ENCODE data around the gene TRAPPC3.

TRAPPC3 gene

GRCh38 chr1:36154335-36154734, 5.0 kb upstream of the TRAPPC3 start:
- no peak for DNase-seq (ENCODE audit: low read depth in 2 of 2)

GRCh38 chr1:36153476-36153875, 4.2 kb upstream of the TRAPPC3 start:
- no peak for DNase-seq (ENCODE audit: low read depth in 2 of 2)

GRCh38 chr1:36151845-36152203, 2.5 kb upstream of the TRAPPC3 start:
- peak; percentile 35 to 38 for DNase-seq (ENCODE audit: low read depth in 2 of 2)

GRCh38 chr1:36151134-36151844, 2.0 kb upstream of the TRAPPC3 start:
- DNase-seq (ENCODE audit: low read depth in 2 of 2), result no peak

- peak; percentile 41 to 64 for DNase-seq (ENCODE audit: low read depth in 2 of 2)
These were observed 1.2 kb upstream of the TRAPPC3 start for GRCh38 chr1:36150296-36151133.

- DNase-seq (ENCODE audit: low read depth in 2 of 2), result no peak
These were observed 648 bp upstream of the TRAPPC3 start for GRCh38 chr1:36149973-36150295.

GRCh38 chr1:36148821-36149236, 457 bp downstream of the TRAPPC3 start:
- no peak for DNase-seq (ENCODE audit: low read depth in 2 of 2)

- no peak for DNase-seq (ENCODE audit: low read depth in 2 of 2)
These were observed 4.9 kb downstream of the TRAPPC3 start for GRCh38 chr1:36144413-36144812.

- DNase-seq (ENCODE audit: low read depth in 2 of 2), result no peak
These were observed 5.9 kb downstream of the TRAPPC3 start for GRCh38 chr1:36143424-36143823.

GRCh38 chr1:36142121-36142520, 7.2 kb downstream of the TRAPPC3 start:
- no peak for DNase-seq (ENCODE audit: low read depth in 2 of 2)

GRCh38 chr1:36139521-36139920, 9.8 kb downstream of the TRAPPC3 start:
- no peak for DNase-seq (ENCODE audit: low read depth in 2 of 2)

GRCh38 chr1:36137776-36138175, 11.5 kb downstream of the TRAPPC3 start:
- DNase-seq (ENCODE audit: low read depth in 2 of 2), result no peak

GRCh38 chr1:36137226-36137625, 12.1 kb downstream of the TRAPPC3 start:
- no peak for DNase-seq (ENCODE audit: low read depth in 2 of 2)

GRCh38 chr1:36136535-36136934, 12.8 kb downstream of the TRAPPC3 start:
- DNase-seq (ENCODE audit: low read depth in 2 of 2), result no peak

GRCh38 chr1:36135796-36136195, 13.5 kb downstream of the TRAPPC3 start:
- no peak for DNase-seq (ENCODE audit: low read depth in 2 of 2)

- no peak for DNase-seq (ENCODE audit: low read depth in 2 of 2)
These were observed 14.0 kb downstream of the TRAPPC3 start for GRCh38 chr1:36135330-36135667.

GRCh38 chr1:36134505-36135329, 14.6 kb downstream of the TRAPPC3 start:
- DNase-seq (ENCODE audit: low read depth in 2 of 2), result no peak

- no peak for DNase-seq (ENCODE audit: low read depth in 2 of 2)
These were observed 15.3 kb downstream of the TRAPPC3 start for GRCh38 chr1:36134031-36134430.

- no peak for DNase-seq (ENCODE audit: low read depth in 2 of 2)
These were observed 15.8 kb downstream of the TRAPPC3 start for GRCh38 chr1:36133484-36133883.

GRCh38 chr1:36132029-36132428, 17.3 kb downstream of the TRAPPC3 start:
- no peak for DNase-seq (ENCODE audit: low read depth in 2 of 2)

- no peak for DNase-seq (ENCODE audit: low read depth in 2 of 2)
These were observed 20.4 kb downstream of the TRAPPC3 start for GRCh38 chr1:36128905-36129206.

GRCh38 chr1:36128126-36128904, 21.0 kb downstream of the TRAPPC3 start:
- no peak for DNase-seq (ENCODE audit: low read depth in 2 of 2)

Data from activated CD8-positive, alpha-beta memory T cell treated with anti-CD3 and anti-CD28 coated beads for 4 hours (primary cell).